H1 (cell line): ENCODE results near the gene SLC13A4. TPM values are rescaled to one million over a fixed set of nuclear protein-coding genes. Genes with fewer than 3 reads are reported as not detected.

Source experiments
- BACH1 ChIP-seq: IDR thresholded peaks from 2 replicates; pipeline ENCODE4 v1.6.1; 2012; ENCODE audit warnings: low read length, improper control_type of control experiment
- polyA plus RNA-seq, 7 experiments: library from polyadenylated mRNA; depleted of rRNA in 3 of 7; stranded (reverse) in 5 of 7; unstranded in 2 of 7; fragments of >200 nt in 5 of 7; fragments of 200-250 nt in 2 of 7; gene quantifications; 1 replicate in 5 of 7; 2 replicates in 1 of 7; 4 replicates in 1 of 7; pipeline versions ENCODE4 v1.2.1 to v1.2.3, GENCODE V29; 2011 to 2013; ENCODE audit warnings: missing spikeins in 2 of 7, mixed read lengths in 2 of 7
- total RNA-seq: library from RNA; stranded (reverse); fragmentation: NEBNext Ultra II Directional; extraction: Animal tissue kit (Norgen Biotek cat#: 25700); gene quantifications from 2 replicates; pipeline ENCODE4 v1.2.1, GENCODE V29; 2021

SLC13A4 gene
- total and polyA plus RNA-seq, 2 of the 8 experiments (the other 6 are each of a cell fraction or from before 2014, with no cell fraction given), result 3.9 to 7.5 TPM

- TF ChIP-seq BACH1, result no peak
Observed at GRCh38 chr7:135761751-135762488, 33.9 kb upstream of the SLC13A4 start (continued).
